HL-60 (cell line): ENCODE measurements around the gene EFNA5.

ENCODE experiments used
- DNase-seq, 2 experiments: peaks; one replicate each; pipeline ENCODE4 v3.0.0-alpha.2; 2010 to 2020; ENCODE audit warnings: low read depth in 1 of 2, low spot score in 1 of 2
- H3K27ac ChIP-seq: fragments of 250-450 bp; sonication (Bioruptor Pico); replicated peaks from 2 replicates; pipeline ENCODE4 v1.5.1; 2020; ENCODE audit warnings: mild to moderate bottlenecking, moderate library complexity
- H3K27me3 ChIP-seq: fragments of 250-450 bp; sonication (Bioruptor Pico); 2 replicates; pipeline ENCODE4 v1.5.1; 2021; ENCODE audit warnings: mild to moderate bottlenecking, moderate library complexity; ENCODE audit not compliant: insufficient read depth, poor library complexity, severe bottlenecking
- H3K4me3 ChIP-seq: replicated peaks from 2 replicates; pipeline ENCODE4 v1.5.1; 2011; ENCODE audit warnings: mild to moderate bottlenecking, control low read depth, low read length; ENCODE audit not compliant: insufficient read depth
- CTCF ChIP-seq: IDR thresholded peaks from one replicate; pipeline ENCODE4 v1.5.1; 2011; ENCODE audit warnings: low read length, control low read depth, inconsistent platforms; ENCODE audit not compliant: insufficient read depth
- GABPA ChIP-seq: IDR thresholded peaks from 2 replicates; pipeline ENCODE4 v1.6.1; 2012; ENCODE audit warnings: low read depth
- POLR2AphosphoS5 ChIP-seq: IDR thresholded peaks from 2 replicates; pipeline ENCODE4 v1.6.1; 2012; ENCODE audit warnings: low read depth
- REST ChIP-seq: IDR thresholded peaks from 2 replicates; pipeline ENCODE4 v1.6.1; 2012; ENCODE audit warnings: low read depth; ENCODE audit not compliant: insufficient replicate concordance
- SPI1 ChIP-seq: IDR thresholded peaks from 2 replicates; pipeline ENCODE4 v1.6.1; 2012; ENCODE audit warnings: low read depth, mild to moderate bottlenecking, borderline replicate concordance

The EFNA5 gene

GRCh38 chr5:107557051-107557658 lies 113.6 kb downstream of the EFNA5 start:
- Histone ChIP-seq H3K27me3 (no peaks in the 10 kb centered on the region), H3K4me3 (no peak overlapping the region), H3K27ac (no peak overlapping the region)
- no peak for DNase-seq
- no peak for TF ChIP-seq GABPA
- TF ChIP-seq POLR2AphosphoS5 = no peak
- TF ChIP-seq SPI1 = no peak
- no peak for TF ChIP-seq CTCF
- TF ChIP-seq REST = no peak

GRCh38 chr5:107556575-107556974 lies 114.2 kb downstream of the EFNA5 start:
- no peak for DNase-seq
- no peak overlapping the region for H3K4me3 ChIP-seq
- H3K27ac ChIP-seq = no peak overlapping the region
- TF ChIP-seq POLR2AphosphoS5 (no peak), SPI1 (no peak), CTCF (no peak), GABPA (no peak), REST (no peak)
- no peaks in the 10 kb centered on the region for H3K27me3 ChIP-seq

GRCh38 chr5:107555425-107556090 lies 115.2 kb downstream of the EFNA5 start:
- DNase-seq = no peak
- no peak overlapping the region for H3K27ac ChIP-seq
- H3K27me3 ChIP-seq = no peaks in the 10 kb centered on the region
- no peak overlapping the region for H3K4me3 ChIP-seq
- TF ChIP-seq REST = no peak
- TF ChIP-seq POLR2AphosphoS5 = no peak
- TF ChIP-seq SPI1 = no peak
- no peak for TF ChIP-seq CTCF
- TF ChIP-seq GABPA = no peak
